ENCODE results near the gene RASSF4.

Gene RASSF4

GRCh38 chr10:44965651-44966097 is 6.1 kb downstream of the RASSF4 start:
- Histone ChIP-seq H3K27ac (ENCODE audit: low read depth, low read length, severe bottlenecking) (no peak overlapping the region), H3K4me3 (ENCODE audit: extremely low read depth, insufficient read depth, low read length, poor library complexity, severe bottlenecking) (no peak overlapping the region), H3K4me1 (ENCODE audit: control insufficient read depth, insufficient read depth, low read length, poor library complexity, severe bottlenecking) (peaks cover 51% of the 10 kb centered on the region), H3K36me3 (ENCODE audit: control insufficient read depth, insufficient read depth, low read length) (peaks cover 3% of the 10 kb centered on the region), H3K9me3 (ENCODE audit: control insufficient read depth, low read length) (no peaks in the 10 kb centered on the region)
- 88 to 91% methylated on average over 5 of the region's 6 CpGs for WGBS, 2 experiments (ENCODE audit: insufficient coverage in 2 of 2)

- Histone ChIP-seq H3K4me1 (ENCODE audit: control insufficient read depth, insufficient read depth, low read length, poor library complexity, severe bottlenecking) (peaks cover 51% of the 10 kb centered on the region), H3K9me3 (ENCODE audit: control insufficient read depth, low read length) (no peaks in the 10 kb centered on the region), H3K27ac (ENCODE audit: low read depth, low read length, severe bottlenecking) (no peak overlapping the region), H3K4me3 (ENCODE audit: extremely low read depth, insufficient read depth, low read length, poor library complexity, severe bottlenecking) (no peak overlapping the region), H3K36me3 (ENCODE audit: control insufficient read depth, insufficient read depth, low read length) (peaks cover 7% of the 10 kb centered on the region)
- WGBS, 2 experiments (ENCODE audit: insufficient coverage in 2 of 2) = 86 to 89% methylated on average over 4 to 8 of the region's 8 CpGs
These were observed 6.7 kb downstream of the RASSF4 start for GRCh38 chr10:44966129-44966815.

GRCh38 chr10:44966816-44967509 is 7.4 kb downstream of the RASSF4 start:
- peaks cover 51% of the 10 kb centered on the region for H3K4me1 ChIP-seq (ENCODE audit: control insufficient read depth, insufficient read depth, low read length, poor library complexity, severe bottlenecking)
- H3K27ac ChIP-seq (ENCODE audit: low read depth, low read length, severe bottlenecking) = no peak overlapping the region
- no peak overlapping the region for H3K4me3 ChIP-seq (ENCODE audit: extremely low read depth, insufficient read depth, low read length, poor library complexity, severe bottlenecking)
- WGBS, 2 experiments (ENCODE audit: insufficient coverage in 2 of 2) = 94 to 95% methylated on average over 7 to 8 of the region's 8 CpGs
- no peaks in the 10 kb centered on the region for H3K9me3 ChIP-seq (ENCODE audit: control insufficient read depth, low read length)
- H3K36me3 ChIP-seq (ENCODE audit: control insufficient read depth, insufficient read depth, low read length) = peaks cover 7% of the 10 kb centered on the region

- 92 to 100% methylated on average over 1 to 2 of the region's 4 CpGs for WGBS, 2 experiments (ENCODE audit: insufficient coverage in 2 of 2)
- no peak overlapping the region for H3K4me3 ChIP-seq (ENCODE audit: extremely low read depth, insufficient read depth, low read length, poor library complexity, severe bottlenecking)
- H3K27ac ChIP-seq (ENCODE audit: low read depth, low read length, severe bottlenecking) = no peak overlapping the region
- H3K4me1 ChIP-seq (ENCODE audit: control insufficient read depth, insufficient read depth, low read length, poor library complexity, severe bottlenecking) = peaks cover 51% of the 10 kb centered on the region
- no peaks in the 10 kb centered on the region for H3K9me3 ChIP-seq (ENCODE audit: control insufficient read depth, low read length)
- peaks cover 7% of the 10 kb centered on the region for H3K36me3 ChIP-seq (ENCODE audit: control insufficient read depth, insufficient read depth, low read length)
These were observed 8.0 kb downstream of the RASSF4 start for GRCh38 chr10:44967616-44968015.

GRCh38 chr10:44968091-44968490 is 8.5 kb downstream of the RASSF4 start:
- Histone ChIP-seq H3K4me1 (ENCODE audit: control insufficient read depth, insufficient read depth, low read length, poor library complexity, severe bottlenecking) (peaks cover 49% of the 10 kb centered on the region), H3K9me3 (ENCODE audit: control insufficient read depth, low read length) (no peaks in the 10 kb centered on the region), H3K4me3 (ENCODE audit: extremely low read depth, insufficient read depth, low read length, poor library complexity, severe bottlenecking) (no peak overlapping the region), H3K27ac (ENCODE audit: low read depth, low read length, severe bottlenecking) (no peak overlapping the region), H3K36me3 (ENCODE audit: control insufficient read depth, insufficient read depth, low read length) (peaks cover 7% of the 10 kb centered on the region)
- WGBS, 2 experiments (ENCODE audit: insufficient coverage in 2 of 2) = 85 to 93% methylated on average over 3 of the region's 3 CpGs

GRCh38 chr10:44968500-44969400 is 9.1 kb downstream of the RASSF4 start:
- Histone ChIP-seq H3K4me1 (ENCODE audit: control insufficient read depth, insufficient read depth, low read length, poor library complexity, severe bottlenecking) (peaks cover 47% of the 10 kb centered on the region), H3K27ac (ENCODE audit: low read depth, low read length, severe bottlenecking) (no peak overlapping the region), H3K4me3 (ENCODE audit: extremely low read depth, insufficient read depth, low read length, poor library complexity, severe bottlenecking) (no peak overlapping the region), H3K36me3 (ENCODE audit: control insufficient read depth, insufficient read depth, low read length) (peaks cover 7% of the 10 kb centered on the region), H3K9me3 (ENCODE audit: control insufficient read depth, low read length) (no peaks in the 10 kb centered on the region)
- 87 to 94% methylated on average over 8 to 10 of the region's 11 CpGs for WGBS, 2 experiments (ENCODE audit: insufficient coverage in 2 of 2)

GRCh38 chr10:44969854-44970253 is 10.3 kb downstream of the RASSF4 start:
- Histone ChIP-seq H3K4me1 (ENCODE audit: control insufficient read depth, insufficient read depth, low read length, poor library complexity, severe bottlenecking) (peaks cover 47% of the 10 kb centered on the region), H3K9me3 (ENCODE audit: control insufficient read depth, low read length) (no peaks in the 10 kb centered on the region), H3K4me3 (ENCODE audit: extremely low read depth, insufficient read depth, low read length, poor library complexity, severe bottlenecking) (no peak overlapping the region), H3K27ac (ENCODE audit: low read depth, low read length, severe bottlenecking) (no peak overlapping the region), H3K36me3 (ENCODE audit: control insufficient read depth, insufficient read depth, low read length) (peaks cover 7% of the 10 kb centered on the region)
- 98 to 100% methylated on average over 5 to 7 of the region's 9 CpGs for WGBS, 2 experiments (ENCODE audit: insufficient coverage in 2 of 2)

GRCh38 chr10:44970812-44971395 is 11.3 kb downstream of the RASSF4 start:
- peaks cover 41% of the 10 kb centered on the region for H3K4me1 ChIP-seq (ENCODE audit: control insufficient read depth, insufficient read depth, low read length, poor library complexity, severe bottlenecking)
- H3K9me3 ChIP-seq (ENCODE audit: control insufficient read depth, low read length) = no peaks in the 10 kb centered on the region
- no peak overlapping the region for H3K4me3 ChIP-seq (ENCODE audit: extremely low read depth, insufficient read depth, low read length, poor library complexity, severe bottlenecking)
- whole genome bisulfite sequencing, 2 experiments (ENCODE audit: insufficient coverage in 2 of 2) = 87 to 96% methylated on average over 6 of the region's 8 CpGs
- no peak overlapping the region for H3K27ac ChIP-seq (ENCODE audit: low read depth, low read length, severe bottlenecking)
- peaks cover 7% of the 10 kb centered on the region for H3K36me3 ChIP-seq (ENCODE audit: control insufficient read depth, insufficient read depth, low read length)

GRCh38 chr10:44971434-44971833 is 11.8 kb downstream of the RASSF4 start:
- no peak overlapping the region for H3K27ac ChIP-seq (ENCODE audit: low read depth, low read length, severe bottlenecking)
- no peaks in the 10 kb centered on the region for H3K9me3 ChIP-seq (ENCODE audit: control insufficient read depth, low read length)
- peaks cover 41% of the 10 kb centered on the region for H3K4me1 ChIP-seq (ENCODE audit: control insufficient read depth, insufficient read depth, low read length, poor library complexity, severe bottlenecking)
- no peak overlapping the region for H3K4me3 ChIP-seq (ENCODE audit: extremely low read depth, insufficient read depth, low read length, poor library complexity, severe bottlenecking)
- 95 to 100% methylated on average over 8 to 11 of the region's 11 CpGs for WGBS, 2 experiments (ENCODE audit: insufficient coverage in 2 of 2)
- peaks cover 7% of the 10 kb centered on the region for H3K36me3 ChIP-seq (ENCODE audit: control insufficient read depth, insufficient read depth, low read length)

Measured in mesodermal cell (in vitro differentiated cells).